HG03139 (cell line): Measurements from ENCODE around the gene TBC1D17.
A peak's percentile ranks its signal among the peaks of the same experiment; 100 is the strongest.

Experiments used
- ATAC-seq: cut with Tn5 transposase; IDR thresholded peaks from one replicate; pipeline ENCODE4 v1.9.1; 2021; ENCODE audit not compliant: unreplicated experiment

TBC1D17 gene

DNA sequence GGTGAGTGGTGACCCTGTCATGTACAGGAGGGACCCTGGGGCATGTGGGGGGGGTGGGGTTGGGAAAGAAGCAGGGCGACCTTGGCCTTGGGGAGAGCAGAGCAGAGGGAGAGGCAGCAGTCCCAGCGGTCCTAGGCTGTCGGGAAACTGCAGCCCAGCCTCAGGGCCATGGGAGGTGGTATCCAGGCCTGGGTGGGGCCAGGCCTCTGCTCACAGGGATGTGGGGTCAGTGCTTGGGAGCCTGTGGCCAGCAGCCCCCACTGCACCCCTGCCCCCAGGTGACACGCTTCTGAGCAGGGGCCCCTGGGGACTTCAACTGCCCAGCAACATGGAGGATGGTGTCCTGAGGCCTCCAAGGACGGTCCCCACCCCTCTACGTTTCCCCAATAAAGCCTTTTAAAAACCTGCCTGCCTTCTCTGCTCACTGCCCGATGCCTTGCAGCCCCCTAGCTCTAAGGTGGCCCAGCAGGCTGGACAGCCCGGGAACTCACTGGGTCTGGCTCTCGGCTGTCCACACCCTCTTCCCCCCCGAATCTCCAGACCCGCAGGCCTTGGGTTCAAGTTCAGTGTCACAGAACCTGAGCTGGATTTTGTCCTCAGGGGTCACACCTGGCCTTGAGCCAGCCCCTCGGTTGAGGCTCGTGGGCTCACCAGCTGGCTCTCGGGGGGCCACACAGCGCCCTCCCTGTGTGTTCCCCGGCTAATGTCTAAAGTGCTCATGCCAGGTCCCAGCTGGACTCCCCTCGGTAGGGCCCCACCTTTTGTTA is 17.0 kb upstream of the TBC1D17 start:
- no peak for ATAC-seq

DNA sequence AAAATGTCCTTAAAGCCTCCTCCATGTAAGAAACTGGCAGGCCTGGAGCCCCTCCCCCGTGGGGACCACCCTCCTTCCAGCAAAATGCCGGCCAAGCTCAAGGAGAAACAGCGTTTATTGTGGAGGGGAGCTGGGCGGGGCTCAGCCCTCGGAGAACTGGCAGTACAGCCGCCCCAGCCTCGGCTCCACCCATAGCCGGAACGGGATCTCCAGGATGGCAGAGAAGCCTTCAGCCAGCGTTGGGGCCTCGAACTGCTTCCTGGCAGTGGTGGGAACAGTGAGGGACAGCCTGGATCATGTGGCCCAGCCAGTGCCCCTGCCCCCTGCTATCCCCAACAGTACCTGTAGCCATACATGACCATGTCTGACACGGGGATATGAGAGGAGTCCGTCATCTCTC is 16.4 kb upstream of the TBC1D17 start:
- ATAC-seq, result no peak

DNA sequence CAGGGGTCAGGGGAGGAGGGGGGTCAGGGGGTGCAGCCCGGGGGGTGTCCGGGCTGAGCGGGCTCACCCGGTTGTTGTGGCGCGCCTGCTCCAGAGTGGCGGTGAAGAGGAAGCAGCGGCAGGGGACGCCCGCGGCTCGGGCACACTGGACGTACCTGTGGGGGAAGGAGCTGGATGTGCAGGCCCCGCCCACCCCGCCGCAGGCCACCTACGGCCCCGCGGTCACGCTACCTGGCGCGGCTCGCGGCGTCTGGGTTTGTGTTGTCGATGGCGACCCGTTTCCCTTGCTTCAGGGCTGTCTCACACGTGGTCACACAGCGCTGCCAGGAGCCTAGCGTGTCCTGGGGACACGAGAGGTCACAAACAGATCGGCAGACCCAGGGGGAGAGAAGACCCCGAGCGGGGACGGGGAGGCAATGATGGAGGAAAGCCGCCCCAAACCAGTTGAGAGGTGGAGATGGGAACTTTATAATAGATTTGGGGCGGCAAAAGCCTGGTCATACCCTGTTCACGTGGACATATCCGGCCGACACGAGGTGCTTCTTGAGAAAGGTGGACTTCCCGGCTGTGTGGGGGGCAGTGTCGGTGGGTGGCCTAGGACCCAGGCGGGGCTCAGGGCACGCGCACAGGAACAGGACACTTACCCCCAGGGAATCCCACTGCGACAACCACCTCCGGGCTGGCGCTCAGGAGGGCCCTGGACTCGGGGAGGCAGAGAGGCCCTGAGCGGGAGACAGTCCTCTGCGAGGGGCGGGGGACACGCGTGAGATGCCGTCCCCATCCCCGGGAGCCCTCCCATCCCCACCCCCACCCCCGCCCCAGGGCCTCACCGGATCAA is 15.7 kb upstream of the TBC1D17 start:
- ATAC-seq, result no peak

DNA sequence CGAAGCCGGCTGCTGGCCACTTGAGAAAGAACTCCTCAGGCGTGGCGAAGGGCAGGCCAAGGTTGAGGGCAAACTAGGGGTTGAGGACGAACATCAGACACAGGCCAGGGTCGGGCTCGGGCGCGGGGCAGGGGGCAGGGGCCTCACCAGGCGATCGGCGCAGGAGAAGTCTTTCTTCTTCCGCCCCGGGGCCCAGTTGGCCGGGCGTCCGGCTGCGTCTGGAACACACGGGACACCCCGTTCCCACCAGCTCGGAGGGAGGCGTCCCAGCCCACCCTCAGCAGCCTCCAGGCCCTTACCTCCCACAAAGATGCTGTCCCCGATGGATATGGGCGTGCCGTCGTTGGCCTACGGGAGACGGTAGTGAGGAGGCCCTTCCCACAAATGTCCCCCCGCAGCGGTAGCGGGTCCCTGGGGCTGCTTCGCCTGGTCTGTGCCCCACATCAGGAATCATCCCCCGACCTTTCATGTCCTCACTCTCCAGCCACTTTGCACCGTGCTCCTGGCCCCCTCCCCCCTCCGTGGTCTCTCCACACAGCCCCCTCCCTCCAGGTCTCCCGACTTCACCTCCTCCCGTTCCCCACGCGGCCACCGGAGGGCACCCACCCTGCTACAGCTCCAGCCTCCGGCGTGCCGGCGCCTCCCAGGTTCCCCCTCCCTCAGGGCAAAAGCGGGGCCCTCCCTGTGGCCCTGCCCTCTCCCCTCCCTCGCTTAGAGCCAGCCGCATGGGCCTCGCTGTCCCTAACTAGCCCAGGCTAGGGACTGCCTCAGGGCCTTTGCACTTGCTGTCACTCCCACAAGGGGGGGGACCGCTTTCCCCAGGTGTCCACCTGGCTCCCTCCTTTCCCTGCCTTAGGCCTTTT is 14.9 kb upstream of the TBC1D17 start:
- ATAC-seq, result no peak

DNA sequence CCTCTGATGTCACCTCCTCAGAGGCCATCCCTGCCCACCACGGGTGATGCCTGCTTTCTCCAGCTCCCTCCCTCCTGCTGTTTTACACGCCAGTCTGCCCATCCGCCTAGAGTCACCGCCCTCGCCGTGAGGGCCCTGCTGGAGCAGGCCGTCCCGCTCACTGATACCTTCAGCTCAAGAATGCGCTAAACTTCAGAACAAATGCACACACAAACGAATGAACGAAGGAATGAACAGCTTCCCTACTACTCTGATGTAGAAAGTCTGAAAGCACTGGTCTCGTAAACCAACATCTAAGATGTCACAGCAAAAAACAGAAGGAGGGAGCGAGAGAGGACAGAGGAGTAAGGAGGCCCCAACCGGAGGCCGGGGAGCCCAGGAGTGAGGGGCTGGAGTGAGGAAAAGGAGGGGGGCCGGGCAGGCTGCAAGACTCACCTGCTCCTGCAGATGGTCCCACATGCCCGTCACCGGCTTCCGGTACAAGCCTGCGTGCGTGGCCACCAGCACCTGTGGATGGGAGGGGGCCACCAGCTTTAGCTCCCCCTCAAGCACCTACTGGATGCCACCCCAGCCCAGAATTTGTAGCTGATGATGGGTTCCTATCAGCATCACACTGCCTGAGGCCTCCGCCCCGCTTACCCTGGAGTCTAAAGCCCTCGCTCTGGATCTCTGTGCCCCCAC is 14.1 kb upstream of the TBC1D17 start:
- ATAC-seq, result no peak

DNA sequence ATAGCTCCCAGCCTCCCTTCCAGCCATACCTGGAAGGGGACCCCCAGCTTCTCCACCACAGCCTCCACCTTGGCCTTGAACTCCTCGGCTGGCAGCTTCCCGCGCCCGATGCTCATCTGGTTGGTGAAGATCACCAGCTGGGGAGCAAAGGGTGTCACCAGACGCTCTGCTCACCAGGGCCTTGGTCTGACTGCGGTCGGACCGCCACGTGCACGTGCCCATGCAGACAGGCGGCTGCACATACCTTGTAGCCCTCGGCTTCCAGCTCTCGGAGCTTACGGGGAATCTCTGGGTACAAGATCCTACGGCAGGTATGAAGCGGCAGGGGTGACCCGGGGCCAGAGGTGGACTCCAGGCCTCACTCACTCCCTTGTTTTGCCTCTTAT is 13.6 kb upstream of the TBC1D17 start:
- ATAC-seq, result no peak

DNA sequence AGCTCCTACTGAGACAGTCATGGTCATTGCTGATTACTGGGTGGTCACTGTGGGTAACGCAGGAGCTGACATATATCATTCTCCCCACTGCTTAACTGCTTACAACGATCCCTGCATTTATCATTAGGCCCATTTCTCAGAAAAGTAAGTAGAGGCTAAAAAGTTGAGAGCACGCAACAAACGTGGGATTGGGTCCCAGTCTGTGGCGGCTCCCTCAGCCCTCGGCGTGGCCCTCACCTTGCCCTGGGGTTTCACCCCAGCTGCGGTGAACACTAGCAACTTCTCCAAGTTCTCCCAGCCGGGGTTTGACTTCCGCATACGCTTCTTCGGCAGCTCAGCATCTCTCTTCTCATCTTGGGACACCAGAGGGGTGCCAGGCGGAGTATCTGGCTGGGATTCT is 12.6 kb upstream of the TBC1D17 start:
- no peak for ATAC-seq

DNA sequence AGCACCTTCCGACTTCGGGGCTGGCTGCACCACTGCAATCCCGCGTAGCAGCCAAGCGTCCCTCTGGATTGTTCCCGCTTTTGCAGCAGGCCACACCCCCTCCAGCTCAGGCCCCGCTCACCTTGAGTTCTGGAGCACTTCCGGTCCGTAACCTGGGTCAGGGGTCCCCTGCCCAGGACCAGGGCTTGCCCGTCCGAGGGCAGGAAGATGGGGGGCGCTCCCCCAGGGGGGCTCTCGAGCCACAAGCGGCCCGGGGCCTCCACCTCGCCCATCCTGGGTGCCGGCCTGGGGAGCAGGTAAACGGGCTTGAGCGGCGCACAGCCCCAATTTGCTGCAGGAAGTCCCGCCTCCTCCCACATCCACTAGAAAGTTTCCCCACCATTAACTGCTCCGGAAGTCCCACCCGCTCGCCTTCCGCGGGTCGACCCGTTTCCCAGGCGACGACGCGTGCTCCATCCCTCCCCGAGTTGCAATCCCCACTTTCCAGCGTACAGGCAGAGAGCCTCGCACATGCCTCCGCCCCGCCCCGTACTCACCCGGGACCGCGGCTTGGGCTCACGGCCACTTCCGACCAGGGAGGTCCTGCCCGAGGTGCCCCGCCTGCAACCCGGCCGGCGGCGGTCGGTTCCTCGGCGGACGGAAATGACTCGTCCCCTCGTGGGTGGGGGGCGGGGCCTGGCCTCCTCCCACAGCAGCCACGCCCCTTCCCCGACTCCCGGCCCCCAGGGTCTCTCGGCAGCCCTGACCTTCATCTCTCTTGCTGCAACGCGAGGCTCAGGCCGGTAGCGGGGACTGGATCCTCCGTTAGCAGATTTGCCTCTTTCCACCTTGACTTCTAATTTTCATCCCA is 10.3 kb upstream of the TBC1D17 start, which contains the start of gene PNKP:
Gene PNKP (minus strand): TSS at position 644 of the 850 bp plus-strand sequence. CDS start 372 bp downstream, at position 272.
- ATAC-seq, result no peak

DNA sequence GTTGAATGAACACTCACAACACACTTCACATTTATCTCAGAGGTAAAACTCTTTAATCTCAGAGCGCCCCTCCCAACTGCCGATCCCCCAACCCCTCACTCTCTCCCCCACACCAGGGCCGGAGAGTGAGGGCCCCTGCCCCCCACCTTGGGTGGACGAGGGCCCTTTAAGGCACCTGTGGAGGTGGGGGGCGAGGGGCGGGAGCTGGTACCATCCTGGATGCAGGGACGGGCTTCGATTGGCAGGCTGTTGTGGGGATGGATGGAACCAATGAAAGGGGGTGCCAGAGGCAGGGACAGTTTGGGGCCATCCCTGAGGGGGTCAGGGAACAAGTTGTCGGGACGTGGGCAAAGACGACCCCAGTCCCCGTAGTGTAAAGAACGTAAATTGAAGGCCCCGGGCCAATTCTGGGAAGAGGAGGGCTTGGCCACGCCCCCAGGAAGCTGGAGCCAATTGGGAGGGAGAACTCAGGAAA is 8.5 kb upstream of the TBC1D17 start:
- peak; percentile 11 for ATAC-seq

DNA sequence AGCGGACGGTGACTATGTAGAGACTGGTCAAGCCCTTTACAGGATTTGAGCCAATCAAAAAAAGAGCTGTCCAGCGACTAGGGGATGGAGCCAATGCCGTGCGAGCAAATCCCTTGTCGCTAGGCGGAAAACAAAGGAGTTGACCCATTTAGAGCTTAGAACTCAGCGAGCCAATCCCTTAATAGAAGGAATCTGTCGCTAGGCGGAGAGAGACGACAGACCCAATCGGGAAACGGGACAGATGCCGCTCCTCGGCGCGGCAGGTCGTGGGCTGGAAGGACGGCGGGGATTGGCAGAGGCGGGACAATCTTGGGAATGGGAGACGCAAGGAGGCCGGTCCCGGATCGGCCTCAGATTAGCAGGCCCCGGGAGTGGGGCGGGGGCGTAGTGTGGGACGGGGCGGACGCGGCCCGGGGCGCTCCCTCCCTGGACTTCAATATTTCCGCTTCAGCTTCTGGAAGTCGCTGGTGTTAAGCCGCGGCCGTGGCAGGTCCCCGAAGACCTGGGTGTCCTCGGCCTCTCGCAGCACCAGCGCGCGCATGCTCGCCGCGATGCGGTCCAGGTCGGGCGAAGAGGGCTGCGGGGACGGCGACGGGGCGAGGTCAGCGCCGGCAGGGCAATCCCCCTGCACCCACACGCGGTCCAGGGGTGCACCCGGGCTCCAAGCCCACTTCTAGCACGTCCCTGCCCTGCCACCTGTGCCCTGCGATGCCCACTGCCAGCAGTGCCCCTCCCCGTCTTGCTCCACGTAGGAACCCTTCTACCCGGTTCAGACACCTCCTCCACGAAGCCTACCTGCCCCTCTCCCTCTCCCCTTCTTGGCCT is 7.8 kb upstream of the TBC1D17 start:
- peak; percentile 58 for ATAC-seq

DNA sequence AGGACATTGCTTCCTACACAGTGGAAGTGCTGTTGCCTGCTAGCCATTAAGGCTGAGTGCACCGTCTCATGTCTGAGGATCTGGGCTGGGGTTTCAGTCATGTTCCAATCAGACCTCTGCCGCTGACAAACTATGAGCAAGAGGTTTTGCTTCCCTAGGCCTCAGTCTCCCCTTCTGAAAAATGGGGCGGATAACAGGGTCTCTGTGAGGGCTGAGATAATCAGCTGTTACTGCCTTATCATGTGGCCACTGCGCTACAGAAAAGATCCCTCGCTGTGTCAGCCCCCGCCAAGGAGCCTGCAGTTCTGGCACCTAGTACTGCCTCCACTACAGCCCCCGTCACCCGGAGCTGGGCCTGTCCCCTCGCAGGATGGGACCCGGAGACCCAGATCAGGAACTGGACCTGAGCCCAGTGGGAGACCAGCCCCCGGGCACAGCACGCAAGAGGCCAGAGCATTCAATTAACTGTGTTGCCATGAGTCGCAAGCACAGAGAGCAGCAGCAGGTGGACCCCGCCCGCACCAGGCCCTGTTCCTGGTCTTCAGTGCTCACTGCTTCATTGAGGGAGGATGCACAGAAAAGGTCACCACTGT is 7.1 kb upstream of the TBC1D17 start:
- no peak for ATAC-seq

DNA sequence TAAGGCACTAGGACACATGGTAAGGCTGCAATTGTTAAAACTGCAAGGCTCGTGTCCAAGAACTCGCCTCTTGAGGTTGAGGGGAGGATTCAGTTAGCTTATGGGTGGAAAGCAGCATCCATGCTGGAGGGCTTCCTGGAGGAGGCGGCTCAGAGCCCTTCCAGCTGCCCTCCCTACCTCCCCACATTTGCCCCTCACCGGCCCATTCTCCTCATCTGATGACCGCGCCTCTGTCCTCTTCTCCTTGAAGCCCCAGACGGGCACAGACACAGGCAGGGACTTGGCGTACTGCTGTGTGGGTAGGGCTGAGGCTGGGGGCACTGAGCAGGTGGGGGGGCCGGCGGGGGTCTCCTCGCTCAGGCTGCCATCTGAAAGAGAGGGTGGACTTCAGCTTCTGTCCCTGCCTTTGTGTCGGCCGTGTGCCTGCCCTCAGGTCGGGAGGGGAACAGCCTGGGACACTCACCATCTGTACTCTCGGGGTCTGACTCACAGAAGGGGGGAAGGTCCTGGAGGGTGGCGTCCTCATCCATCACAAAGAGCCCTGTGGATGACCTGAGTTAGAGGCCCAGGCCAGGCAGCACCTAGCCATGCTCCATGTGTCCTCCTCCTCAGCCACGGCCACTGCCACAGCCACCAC is 6.0 kb upstream of the TBC1D17 start:
- no peak for ATAC-seq

DNA sequence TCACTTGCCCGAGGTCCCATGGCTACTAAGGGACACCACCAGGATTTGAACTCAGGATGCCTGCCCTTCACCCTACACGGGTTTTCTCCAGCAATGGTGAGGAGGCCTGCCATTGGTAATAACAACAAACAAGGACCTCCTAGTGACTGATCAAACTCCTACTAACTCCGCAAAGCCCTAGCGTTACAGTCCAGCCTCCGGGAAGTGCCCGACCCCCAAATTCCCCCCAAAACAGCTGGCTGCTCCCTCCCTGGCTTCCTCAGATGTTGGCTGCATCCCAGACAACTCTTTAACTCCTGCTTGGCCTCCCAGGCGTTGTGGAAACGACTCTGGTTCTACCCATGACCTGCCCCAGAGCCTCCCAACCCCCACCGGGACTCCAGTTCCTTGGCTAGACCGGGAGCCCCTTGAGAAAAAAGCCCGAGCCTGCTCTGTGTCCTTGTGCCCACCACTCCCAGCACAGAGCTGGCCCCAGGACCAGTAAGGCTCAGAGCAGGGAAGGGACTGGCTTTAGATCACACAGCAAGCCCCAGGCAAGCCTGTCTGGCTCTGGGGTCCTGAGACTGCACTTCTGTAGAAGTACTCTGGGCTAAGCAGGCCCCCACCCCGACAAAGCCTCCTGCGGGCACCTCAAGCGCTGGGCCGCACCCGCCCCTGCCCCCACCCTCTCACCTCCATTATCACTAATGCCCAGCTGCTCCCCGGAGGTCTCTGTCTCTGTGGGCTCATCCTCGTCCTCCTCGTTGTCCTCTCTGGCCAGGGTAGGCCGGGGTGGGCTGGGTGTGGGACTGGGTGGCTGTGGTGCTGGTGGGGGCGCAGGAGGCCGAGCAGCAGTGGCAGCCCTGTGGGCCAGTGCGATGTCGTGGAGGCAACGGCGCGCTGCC is 5.0 kb upstream of the TBC1D17 start:
- no peak for ATAC-seq

DNA sequence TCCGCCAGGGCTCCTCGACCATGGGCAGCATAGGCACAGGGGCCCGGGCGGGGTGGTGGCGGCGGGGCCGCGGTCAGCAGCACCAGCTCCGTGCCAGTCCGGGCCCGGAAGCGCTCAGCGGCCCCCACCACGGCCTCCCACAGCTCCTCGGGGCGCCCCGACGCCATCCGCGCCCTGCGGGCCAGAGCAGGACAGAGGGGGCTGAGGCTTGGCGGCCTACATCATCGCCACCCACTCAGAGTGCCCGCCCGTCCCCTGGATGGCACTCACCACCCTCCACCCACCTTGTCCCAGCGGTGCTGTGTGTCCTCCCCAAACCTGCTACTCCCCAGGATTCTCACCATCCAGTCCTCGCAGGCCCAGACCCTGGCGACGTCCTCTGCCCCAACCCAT is 4.4 kb upstream of the TBC1D17 start:
- no peak for ATAC-seq

DNA sequence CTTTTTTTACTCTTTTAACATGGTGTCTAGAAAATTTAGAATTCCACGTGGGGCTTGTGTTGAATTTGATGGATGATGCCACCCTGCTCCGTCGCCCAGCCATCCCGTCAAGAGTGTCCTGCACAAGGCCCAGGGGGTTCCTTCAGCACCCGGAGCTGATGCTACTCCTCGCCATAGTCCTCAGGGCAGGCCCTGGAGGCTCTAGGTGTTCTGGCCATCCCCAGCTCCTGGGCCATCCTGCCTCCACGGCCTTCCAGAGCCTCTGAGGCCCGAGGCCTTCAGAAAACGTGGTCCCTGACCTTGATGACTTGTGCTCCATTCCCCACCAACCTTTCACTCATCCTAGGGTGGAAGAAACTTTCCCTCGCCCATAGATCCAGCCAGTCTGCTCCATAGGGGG is 3.7 kb upstream of the TBC1D17 start:
- no peak for ATAC-seq

DNA sequence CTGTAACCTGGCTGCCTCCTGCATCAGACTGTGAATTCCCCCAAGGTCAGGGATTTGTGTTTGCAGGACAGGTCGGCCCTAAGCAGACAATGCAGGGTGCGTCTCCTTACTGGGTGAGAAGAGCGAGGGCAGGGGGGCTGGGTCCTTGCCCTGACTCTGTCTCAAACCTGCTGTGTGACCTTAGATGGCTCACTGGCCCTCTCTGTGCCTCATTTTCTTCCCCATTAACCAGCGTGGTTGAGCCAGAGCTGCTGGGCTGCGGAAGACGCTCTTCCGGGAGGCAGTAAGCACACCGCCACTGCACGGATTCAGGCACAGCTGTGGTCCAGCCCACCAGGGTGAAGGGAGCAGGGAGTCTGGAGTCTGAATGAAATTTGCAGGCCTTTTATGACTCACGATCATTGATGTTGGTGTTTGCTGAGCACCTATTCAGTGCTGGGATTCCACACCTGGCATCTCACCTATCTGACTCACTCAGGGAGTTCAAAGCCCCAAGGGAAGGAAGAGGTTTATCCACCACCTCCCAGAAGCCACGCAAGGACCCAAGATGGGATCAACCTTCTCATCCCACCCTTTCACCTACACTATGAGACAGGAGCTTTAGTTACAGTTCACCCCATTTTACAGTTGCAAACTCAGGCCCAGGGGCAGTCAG is 2.9 kb upstream of the TBC1D17 start:
- no peak for ATAC-seq

DNA sequence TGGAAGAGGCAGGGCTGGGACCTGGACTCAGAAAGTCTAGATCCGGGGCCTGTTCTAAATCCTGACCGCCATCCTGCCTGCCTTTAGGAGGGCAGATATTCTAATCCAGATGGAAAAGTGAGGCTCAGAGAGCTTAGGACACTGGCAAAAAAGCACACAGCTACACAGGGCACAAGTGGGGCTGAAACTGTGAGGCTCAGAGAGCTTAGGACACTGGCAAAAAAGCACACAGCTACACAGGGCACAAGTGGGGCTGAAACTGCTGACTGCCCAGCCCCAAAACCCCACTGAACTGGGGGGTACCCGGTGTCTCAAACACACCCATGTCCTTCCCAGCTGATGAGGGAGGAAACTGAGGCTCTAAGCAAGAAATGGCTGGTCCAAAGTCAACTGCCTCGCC is 2.3 kb upstream of the TBC1D17 start:
- no peak for ATAC-seq
